LNCAP (cell line): ENCODE data around the gene CPLANE2.

Source experiments
- TF ChIP-seq, protein P1 (sequence below): fragments of 450-650 bp; IDR thresholded peaks from 2 replicates; pipeline ENCODE4 v1.5.1; 2017; ENCODE audit warnings: mild to moderate bottlenecking

Gene CPLANE2

DNA sequence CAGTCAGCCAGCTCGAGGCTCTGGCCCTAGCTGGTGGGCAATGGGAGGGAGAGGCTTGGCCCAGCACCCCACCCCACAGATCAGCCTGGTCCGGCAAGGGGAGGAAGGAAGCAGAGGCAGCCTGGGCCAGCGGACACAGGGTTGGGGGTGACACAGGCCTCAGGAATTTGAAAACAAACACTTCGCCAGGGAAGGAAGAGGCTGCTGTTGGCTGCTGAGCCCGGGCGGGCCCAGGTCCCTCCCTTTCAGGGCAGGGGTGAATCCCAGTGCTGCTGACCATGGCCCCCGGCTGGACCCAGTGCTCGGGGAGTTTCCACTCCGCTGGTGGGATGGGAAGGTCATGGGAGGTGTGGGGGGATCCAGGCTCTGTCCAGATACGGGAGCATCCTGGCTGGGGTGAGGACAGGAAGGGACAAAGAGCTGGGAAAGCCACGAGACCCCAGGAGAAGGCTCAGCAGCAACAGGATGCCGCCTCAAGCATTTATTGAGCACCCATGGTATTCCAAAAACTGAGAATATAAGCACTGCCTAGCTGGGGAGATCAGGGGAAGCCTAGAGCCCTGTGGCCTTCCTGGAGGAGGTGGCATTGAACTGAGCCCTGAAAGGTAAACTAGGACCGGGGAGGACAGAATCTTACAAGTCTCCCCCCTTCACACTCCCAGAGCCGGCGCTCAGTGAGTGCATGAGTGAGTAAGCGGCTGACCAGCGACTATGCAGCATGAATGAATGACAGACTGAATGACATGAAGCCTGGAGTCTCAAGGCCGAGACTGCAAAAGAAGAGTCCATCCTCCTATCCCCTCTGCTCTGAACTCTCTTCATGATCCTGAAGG, 54.9 kb downstream of the CPLANE2 start:
- TF ChIP-seq, protein P1, sequence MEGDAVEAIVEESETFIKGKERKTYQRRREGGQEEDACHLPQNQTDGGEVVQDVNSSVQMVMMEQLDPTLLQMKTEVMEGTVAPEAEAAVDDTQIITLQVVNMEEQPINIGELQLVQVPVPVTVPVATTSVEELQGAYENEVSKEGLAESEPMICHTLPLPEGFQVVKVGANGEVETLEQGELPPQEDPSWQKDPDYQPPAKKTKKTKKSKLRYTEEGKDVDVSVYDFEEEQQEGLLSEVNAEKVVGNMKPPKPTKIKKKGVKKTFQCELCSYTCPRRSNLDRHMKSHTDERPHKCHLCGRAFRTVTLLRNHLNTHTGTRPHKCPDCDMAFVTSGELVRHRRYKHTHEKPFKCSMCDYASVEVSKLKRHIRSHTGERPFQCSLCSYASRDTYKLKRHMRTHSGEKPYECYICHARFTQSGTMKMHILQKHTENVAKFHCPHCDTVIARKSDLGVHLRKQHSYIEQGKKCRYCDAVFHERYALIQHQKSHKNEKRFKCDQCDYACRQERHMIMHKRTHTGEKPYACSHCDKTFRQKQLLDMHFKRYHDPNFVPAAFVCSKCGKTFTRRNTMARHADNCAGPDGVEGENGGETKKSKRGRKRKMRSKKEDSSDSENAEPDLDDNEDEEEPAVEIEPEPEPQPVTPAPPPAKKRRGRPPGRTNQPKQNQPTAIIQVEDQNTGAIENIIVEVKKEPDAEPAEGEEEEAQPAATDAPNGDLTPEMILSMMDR, result no peak
